ENCODE data around the gene PTPRO.

The PTPRO gene

DNA sequence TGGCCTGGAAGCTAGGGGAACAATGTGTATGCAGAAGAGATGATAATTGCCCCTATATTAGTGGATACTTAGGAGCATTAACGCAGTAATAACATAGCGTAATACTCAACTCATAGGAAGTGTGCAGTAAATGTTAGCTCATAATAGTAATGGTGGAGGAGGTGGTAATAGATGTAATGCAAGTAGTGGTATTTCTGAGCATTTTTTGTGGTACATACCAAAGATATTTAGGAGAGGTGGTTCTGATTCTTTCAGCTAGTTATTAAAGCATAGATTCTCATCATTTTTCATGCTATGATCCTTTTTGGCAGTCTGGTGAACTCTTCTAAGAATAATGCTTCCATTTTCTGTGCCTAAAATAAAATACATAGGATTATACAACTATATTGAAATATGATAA lies 233.1 kb downstream of the PTPRO start:
- DNase-seq (ENCODE audit: low read depth in 2 of 2, low spot score in 1 of 2): no peak

DNA sequence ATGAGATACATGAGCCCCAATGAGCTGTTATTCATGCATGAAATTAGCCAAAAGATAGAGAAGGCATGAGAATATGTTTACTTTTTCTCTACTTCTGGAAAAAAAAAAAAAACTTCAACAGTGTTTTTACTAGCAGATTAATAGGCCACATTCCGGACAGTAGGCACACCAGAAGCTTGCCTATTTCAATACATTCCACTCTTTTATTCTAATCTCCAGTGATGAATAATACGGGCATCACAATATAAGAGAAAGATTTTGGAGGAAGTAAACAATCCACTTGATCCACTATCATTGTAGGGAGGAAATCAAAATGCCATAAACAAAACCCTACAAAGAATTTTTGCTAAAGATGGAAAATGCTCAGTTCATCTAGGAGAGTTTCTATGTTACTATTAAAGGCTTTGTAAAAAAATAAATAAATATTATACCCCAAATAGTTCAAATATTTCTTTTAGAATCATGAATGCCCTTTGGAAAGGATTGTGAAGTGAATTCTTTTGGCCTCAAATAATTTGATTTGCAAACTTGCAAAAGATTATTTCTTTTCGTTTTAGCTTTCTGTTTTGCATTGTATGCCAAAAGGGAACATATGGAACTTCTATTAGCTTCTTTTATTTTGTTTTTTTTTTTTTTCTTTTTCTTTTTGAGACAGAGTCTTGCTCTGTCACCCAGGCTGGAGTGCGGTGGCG lies 234.2 kb downstream of the PTPRO start:
- no peak for DNase-seq (ENCODE audit: low read depth in 2 of 2, low spot score in 1 of 2)

DNA sequence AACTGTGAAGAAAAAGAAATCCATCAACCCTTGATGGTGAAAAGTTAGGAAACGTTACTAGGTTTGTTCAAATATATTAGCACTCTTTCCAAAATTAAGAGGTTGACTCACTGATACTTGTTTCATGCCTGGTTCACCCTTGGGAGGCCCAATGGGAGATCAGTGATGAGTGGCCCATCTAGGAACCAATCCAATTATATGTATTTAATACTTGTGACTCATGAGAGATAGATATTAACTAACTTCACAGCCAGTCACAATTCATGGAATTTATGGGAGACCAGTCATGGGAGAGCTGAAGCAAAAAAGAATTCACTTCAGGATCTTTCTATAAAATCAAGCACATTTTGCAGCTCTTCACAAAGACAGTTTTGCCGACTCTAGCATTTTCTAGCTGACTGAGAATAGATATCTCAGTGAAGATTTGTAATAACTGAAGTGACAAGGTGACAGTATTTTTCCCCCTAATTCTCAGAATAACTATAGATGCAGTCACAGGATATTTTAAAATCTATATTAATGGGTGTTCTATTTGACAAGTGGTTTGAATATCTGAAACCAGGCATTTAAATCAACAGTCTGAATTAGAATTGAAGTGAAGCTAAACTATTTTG lies 236.7 kb downstream of the PTPRO start:
- DNase-seq (ENCODE audit: low read depth in 2 of 2, low spot score in 1 of 2): no peak

DNA sequence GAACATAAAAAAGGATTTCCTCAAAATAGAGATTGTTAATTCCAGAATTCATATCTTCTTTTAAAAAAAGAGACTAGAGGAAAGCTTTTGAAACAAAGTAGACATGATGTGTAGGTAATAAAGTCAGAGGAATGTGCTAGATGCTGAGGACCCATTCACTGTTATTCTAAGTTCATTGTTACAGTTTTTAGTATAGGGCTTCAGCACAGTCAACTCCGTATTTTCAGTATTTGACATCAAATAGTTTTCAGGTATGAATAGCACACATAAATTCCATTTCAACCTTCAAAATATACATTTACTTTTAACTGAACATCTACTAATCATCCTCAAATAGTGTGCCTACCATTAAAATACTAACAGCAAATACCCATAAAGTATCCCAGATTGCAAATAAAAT lies 239.1 kb downstream of the PTPRO start:
- DNase-seq (ENCODE audit: low read depth in 2 of 2, low spot score in 1 of 2): no peak

DNA sequence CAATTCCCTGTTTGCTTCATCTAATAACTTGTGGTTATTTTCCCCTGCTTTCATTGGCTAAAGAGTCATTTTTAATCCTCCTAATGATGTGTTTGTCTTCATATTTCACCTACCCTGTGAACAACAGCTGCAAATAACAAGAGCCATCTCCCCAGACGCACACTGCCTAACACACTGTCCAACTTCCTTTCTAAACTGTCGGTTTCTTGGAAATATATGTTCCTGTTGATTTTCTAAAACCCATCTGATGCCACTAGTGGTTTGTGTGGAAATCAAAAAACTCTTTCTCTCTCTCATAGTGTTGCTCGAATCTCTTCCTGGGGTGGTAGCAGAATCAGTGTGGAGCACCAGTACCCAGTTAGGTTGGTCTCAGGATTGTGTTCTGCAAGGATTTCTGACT lies 240.0 kb downstream of the PTPRO start:
- DNase-seq (ENCODE audit: low read depth in 2 of 2, low spot score in 1 of 2): no peak

DNA sequence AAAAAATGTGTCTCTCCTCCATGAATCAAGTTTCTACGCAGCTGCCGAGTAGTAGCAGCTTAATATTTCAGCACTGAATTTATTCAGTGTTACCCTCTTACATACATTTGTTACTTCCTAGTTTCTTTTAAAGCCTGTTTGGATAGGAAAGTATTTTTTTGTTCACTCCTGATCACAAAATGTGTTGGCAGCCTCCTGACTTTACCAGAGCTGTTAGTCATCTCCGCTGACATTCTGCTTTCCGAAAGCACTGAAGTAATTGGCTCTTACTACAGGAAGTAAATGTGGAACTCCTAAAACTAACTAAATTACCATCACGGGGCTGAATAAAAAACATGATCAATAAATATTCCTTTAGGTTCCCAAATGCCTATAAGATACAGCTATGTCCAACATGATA lies 241.4 kb downstream of the PTPRO start:
- no peak for DNase-seq (ENCODE audit: low read depth in 2 of 2, low spot score in 1 of 2)

DNA sequence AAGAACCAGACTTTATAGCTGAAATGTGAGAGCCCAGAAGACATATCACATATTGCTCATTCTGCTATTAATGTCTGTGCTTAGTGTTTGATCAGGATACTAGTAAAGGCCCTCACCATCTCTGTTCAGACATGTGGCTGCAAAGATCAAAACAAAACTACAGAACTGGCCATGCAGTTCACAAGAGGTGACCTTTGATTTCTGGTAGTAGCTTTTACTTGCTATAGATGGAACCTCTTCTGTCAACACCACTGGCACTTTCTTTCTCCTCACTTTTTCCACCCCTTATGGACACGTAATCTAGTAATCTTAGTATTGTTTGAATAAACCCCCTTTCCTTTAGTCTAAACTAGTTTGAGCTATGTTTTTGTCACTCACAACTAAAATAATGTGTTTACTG lies 252.0 kb downstream of the PTPRO start:
- no peak for DNase-seq (ENCODE audit: low read depth in 2 of 2, low spot score in 1 of 2)

DNA sequence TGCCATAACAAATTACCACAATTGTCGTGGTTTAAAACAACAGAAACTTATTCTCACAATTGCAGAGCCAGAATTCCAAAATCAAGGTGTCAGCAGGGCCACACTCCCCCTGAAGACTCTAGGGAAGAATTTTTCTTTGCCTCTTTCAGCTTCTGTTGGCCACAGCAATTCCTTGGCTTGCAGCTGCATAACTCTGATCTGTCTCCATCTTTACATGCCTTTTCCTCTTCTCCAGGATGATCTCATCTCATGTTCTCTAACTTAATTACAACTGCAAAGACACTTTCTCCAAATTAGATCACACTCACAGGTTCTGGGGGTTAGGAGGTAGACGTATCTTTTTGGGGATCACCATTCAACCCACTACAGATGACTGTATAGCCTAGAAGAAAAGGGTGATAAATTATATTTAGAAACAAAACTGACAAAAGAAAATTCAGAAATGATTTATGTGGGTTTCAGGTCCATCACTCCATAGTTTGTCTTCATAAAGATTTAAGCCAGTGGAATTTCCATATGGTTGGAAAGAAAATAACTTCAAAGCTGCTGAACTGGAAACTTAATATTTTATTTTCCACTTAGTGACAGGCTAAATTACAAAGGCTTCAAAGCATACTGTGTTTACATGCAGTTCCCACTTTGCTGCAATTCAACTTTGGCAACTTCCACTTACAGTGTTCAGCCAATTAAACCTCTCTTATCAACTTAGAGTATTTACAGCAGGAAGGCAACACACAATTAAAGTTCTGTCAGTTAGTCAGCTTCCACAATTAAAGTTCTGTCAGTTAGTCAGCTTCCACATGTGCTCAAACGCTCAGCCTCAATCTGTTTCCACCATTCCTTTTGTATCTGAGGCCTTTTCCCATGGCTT lies 253.6 kb downstream of the PTPRO start:
- no peak for DNase-seq (ENCODE audit: low read depth in 2 of 2, low spot score in 1 of 2)

DNA sequence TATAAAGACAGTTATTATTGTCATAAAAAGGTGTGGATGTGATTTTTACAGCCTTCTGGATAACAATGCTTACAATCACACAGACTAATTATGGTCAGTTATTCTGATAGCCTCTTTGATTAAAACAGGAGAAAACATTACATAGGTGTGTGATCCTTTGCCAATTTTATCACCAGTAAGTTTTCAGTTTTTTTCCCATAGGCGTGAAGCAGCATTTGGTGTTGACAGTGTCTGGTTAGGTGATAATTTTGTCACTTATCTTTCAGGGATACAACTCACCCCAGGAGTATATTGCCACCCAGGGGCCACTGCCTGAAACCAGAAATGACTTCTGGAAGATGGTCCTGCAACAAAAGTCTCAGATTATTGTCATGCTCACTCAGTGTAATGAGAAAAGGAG lies 258.1 kb downstream of the PTPRO start:
- DNase-seq (ENCODE audit: low read depth in 2 of 2, low spot score in 1 of 2): no peak

DNA sequence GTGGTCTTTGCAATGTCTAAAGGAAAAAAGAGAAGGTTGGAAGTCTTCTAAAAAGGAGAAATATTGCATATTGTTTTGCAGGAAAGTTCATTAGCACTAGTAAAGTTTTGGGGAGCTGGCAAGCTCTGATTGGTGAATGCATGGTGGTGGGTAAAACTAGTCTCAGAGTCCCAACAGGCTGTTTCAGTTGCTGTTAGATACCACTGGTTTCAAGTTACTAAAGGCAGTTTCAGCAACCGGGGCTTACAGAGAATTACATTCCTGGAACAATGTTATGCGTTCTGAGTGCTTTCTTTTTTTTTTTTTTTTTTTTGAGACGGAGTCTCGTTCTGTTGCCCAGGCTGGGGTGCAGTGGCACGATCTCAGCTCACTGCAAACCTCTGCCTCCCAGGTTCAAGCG lies 258.7 kb downstream of the PTPRO start:
- no peak for DNase-seq (ENCODE audit: low read depth in 2 of 2, low spot score in 1 of 2)

DNA sequence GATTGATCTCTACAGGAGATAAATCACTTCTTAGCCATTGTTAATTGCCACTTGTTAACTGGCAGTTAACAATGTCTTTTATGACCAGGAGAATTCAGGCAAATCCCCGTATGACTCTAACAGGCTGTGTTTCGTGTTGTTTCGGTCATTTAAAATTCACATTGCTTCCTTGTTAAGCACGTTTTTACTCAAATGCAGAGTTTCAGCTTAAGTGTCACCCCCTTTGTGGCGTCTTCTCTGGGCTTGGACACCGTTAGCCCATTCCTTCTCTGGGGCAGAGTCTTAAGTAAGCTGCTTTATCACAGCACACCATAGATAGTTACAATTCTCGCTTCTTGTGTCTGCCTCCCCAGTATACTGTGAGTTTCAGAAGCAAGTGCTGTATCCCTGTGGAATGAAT lies 261.5 kb downstream of the PTPRO start:
- no peak for DNase-seq (ENCODE audit: low read depth in 2 of 2, low spot score in 1 of 2)

DNA sequence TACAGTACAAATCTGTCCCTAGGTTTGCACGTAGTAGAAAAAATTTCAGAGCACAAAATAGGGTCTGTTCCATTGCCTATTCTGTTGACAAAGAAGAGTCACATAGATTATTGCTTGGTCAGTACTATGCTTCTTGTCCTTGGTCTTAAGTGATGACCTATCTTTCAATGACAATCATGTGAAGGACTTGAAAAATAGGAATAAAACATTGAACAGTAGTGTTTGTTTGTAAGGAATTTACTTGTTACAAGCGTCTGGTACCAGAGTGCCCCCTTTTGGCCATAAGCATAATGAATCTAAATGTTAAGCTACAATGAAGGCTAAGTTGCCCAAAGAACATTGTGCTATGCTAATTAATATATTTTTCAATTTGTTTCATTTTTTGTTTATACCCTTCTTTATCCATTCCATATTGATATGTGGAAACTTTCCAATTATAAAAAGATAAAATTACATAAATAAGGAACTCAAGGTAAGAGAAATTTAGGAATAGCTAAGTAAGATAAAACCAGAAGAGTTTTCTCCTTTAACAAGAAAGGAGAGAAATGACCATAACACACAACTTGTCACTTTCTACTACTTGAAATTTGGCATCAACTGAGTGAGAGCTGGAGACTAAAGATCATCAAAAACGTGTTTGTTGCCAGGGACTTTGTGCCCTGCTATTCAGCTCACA lies 262.2 kb downstream of the PTPRO start:
- no peak for DNase-seq (ENCODE audit: low read depth in 2 of 2, low spot score in 1 of 2)

DNA sequence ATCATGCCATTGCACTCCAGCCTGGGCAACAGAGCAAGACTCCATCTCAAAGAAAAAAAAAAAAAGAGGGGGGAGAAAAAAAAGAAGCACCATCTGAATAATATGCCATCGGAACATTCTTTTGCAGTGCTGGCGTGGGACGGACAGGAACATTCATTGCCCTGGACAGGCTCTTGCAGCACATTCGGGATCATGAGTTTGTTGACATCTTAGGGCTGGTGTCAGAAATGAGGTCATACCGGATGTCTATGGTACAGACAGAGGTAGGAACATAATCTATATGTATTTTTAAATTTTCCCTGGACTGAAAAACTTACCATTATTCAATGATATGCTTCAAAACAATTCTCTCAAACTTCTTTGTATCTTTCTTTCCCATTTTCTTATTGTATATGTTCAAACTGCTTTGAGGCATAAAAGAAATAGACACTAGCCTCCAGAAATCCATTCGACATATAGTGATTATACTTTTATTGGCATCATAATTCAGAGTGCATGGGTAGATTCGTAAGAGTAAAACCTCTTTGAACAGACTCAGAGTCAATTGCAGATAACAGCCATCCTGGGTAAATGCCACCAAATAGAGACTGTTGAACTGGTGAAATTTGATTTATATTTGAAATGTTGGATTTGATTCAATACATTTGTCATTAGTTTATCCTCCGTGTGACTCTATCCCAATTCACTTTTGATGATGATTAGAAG lies 267.2 kb downstream of the PTPRO start:
- DNase-seq (ENCODE audit: low read depth in 2 of 2, low spot score in 1 of 2): no peak

DNA sequence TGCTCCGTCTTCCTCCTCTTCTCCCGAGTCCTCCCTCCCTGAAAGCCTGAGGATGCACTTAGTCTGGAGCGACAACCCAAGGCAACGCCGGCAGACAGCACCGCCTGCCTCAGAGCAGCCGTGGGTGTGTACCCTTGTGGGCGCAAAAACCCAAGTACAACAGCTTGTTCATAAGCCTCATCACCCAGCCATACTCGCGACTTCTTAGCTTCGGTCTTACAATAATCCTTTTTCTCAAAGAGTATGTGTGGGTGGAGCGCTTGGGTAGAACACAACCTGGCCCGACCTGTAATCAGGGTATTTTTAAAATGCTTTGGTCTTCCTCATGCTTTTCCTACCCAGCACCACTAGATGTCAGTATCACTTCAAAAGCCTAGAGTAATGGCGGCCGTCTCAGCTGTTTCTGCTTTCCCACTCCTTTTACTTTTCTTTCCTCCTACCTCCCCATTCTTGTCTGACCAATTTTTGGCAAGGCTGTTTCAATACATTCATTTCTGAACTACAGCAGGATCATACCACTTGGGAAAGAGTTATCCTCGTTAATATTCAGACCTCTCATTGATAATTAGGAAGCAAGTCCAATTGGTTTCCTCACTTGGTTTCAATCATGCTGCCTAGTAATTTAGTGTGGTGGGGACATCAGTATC lies 268.0 kb downstream of the PTPRO start:
- peak in 1 of 2 donors; percentile 10 for DNase-seq (ENCODE audit: low read depth in 2 of 2, low spot score in 1 of 2)

DNA sequence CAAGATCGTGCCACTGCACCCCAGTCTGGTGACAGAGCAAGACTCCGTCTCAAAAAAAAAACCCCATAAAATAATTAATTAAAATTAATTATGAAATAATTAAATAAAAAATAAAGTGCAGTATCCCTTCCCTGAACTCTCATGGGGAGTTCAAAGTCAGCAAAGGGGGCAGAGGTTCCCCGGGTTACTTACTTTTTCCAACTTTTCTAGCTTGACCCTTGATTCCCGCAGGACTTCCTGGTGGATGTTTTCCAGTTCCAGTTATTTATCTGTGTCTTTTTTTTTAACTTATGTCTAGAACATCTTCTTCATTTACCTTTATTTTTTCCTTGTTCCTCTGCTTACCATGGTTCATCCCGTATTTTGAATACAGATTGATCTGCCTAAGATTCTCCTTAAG lies 269.5 kb downstream of the PTPRO start:
- DNase-seq (ENCODE audit: low read depth in 2 of 2, low spot score in 1 of 2): no peak

DNA sequence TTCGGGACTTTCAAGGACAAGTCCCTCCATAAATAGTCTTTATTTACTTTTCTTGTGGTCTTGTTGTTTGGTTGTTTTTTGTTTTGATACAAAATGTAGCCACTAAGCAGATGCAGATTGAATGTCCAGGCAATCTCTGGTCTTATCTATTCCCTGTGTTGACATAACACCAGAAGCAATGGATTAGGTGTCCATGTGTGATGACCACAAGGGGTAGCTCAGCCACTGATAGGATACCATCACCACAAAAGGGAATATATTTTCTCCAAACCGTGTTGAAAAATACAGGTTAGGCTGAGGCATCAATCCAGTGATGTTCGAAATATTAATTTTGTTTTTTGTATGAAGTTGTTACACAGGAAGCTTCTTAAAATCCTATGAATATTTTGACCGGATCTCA lies 270.6 kb downstream of the PTPRO start:
- no peak for DNase-seq (ENCODE audit: low read depth in 2 of 2, low spot score in 1 of 2)

DNA sequence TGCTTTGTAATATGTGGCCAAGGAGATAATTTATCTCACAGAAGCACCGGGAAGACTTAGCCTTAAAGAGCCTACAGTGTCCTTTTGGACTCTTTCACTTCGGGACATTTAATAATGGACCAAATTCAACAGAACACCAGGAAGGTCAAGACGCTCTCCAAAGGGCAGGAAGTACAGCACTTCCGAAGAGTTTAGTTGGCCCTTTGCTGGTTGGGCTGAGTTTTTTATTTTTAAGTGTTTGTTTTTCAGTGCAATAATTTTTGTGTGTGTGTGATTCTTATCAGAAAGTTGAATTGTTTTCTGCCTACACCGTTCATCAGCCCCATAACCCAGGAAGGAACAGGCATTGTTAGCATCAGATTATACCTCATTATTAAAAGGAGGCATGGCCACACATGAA lies 273.9 kb downstream of the PTPRO start:
- DNase-seq (ENCODE audit: low read depth in 2 of 2, low spot score in 1 of 2): no peak

DNA sequence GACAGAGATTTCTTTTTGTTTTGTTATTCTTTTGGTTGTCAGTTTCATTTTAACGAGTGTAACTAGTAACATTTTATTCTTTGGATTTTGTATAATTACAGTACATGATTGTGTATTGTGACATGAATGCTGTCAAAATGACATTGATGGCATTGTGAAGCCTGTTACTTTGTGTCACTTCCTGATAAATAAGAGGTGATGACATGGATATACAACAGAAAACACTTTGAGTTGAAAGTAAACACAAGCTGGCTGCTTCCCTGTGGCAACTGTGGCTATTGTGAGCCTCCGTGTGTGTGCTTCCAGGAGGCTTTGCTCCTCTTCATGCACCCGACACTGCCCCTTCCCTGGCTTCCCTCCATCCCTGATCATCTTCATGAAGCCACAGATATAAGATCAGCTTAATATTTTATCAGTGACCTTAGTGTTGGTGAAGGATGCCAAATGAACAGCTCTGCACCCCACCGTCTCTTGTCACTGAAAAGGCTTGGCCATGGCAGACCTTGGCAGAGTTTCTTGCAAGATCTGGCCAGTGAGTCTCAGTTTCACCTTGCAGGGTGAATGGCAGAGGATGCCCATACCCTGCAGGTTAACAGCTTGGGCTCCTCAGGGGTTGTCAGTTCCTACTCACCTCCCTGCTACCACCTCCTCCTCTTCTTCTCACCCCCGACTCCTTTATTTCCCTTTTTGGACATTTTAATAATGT lies 275.0 kb downstream of the PTPRO start:
- no peak for DNase-seq (ENCODE audit: low read depth in 2 of 2, low spot score in 1 of 2)

DNA sequence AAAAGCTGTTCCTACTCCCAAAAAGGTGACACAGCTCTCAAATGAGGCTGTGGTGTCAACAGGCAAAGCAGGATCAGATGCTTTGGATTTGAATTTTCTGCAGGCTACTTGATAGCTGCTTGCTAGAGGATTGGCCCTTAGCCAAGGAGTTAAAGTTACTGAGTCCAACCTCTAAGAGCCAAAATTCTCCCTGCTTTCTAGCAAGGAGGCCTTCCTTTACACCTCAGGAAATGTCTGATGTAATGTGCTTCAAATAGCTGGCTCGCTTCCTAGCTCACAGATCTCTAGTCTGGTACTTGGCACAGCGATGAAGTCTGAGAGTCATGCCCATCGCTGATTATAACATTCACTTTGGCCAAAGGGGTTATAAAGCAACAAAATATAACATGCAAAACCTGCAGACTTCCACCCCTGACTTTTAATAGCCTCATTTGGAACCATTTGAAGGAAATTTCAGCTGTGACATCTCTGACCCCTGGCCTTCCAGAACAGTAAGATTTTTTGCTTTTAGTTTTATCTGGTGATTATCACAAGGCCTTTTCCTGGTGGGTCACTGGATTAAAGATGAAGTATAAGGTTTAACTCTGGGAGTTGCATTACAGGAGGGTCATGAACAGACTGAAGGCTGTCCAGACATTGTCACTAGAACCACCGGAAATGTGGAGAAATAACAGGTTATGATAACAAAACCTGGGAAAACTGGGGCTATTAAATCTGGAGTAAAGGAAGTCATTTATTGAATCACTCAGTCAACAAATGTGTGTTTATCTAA lies 277.1 kb downstream of the PTPRO start:
- DNase-seq (ENCODE audit: low read depth in 2 of 2, low spot score in 1 of 2): no peak
